GM12873 (cell line): ENCODE results near the gene EIF4E3.

Experiments
- CTCF ChIP-seq: IDR thresholded peaks from 2 replicates; pipeline ENCODE4 v1.5.1; 2012; ENCODE audit warnings: low read depth, mild to moderate bottlenecking, moderate library complexity, low read length, control low read depth; ENCODE audit not compliant: insufficient read depth; ENCODE audit errors: missing control alignments

The EIF4E3 gene

GRCh38 chr3:71710906-71711494 lies 14.2 kb downstream of the EIF4E3 start:
- peak; percentile 61 for TF ChIP-seq CTCF

GRCh38 chr3:71709908-71710511 lies 15.2 kb downstream of the EIF4E3 start:
- no peak for TF ChIP-seq CTCF

- TF ChIP-seq CTCF: no peak
These were observed 16.6 kb downstream of the EIF4E3 start for GRCh38 chr3:71708476-71709105.

GRCh38 chr3:71707595-71707994 lies 17.6 kb downstream of the EIF4E3 start:
- no peak for TF ChIP-seq CTCF

GRCh38 chr3:71705681-71706080 lies 19.5 kb downstream of the EIF4E3 start:
- no peak for TF ChIP-seq CTCF

- TF ChIP-seq CTCF: no peak
These were observed 20.3 kb downstream of the EIF4E3 start for GRCh38 chr3:71704915-71705314.

- TF ChIP-seq CTCF: no peak
These were observed 21.4 kb downstream of the EIF4E3 start for GRCh38 chr3:71703797-71704196.
